Natural killer cell (primary cell): Measurements from ENCODE around the gene CD200. TPM values are rescaled to one million over a fixed set of nuclear protein-coding genes. Genes with fewer than 3 reads are reported as not detected.
"Not testable (repeated sequence)": the region's sequence is repeated elsewhere in the genome, so short reads cannot be mapped to it uniquely, and the experiment has no call there.

ENCODE experiments used
- ATAC-seq, 3 donors: fragments of 150-1000 bp in 2 of 3; fragments of 200-7000 bp in 1 of 3; cut with Tn5 transposase; 1 replicate in 1 of 3; 2 replicates in 2 of 3; pipeline ENCODE4 v1.10.0; 2021; ENCODE audit warnings: mild to moderate bottlenecking in 2 of 3, moderate library complexity in 2 of 3
- DNase-seq, 2 donors: peaks; one replicate each; pipeline versions ENCODE4 v3.0.0 to v3.0.0-alpha.2; 2013 to 2021; ENCODE audit warnings: mixed read lengths in 1 of 2
- H3K27ac ChIP-seq: one replicate; pipeline ENCODE4 v1.5.1; 2013; ENCODE audit warnings: mild to moderate bottlenecking, low read length
- H3K27me3 ChIP-seq: one replicate; pipeline ENCODE4 v1.6.1; 2013; ENCODE audit warnings: low read length; ENCODE audit not compliant: control insufficient read depth, insufficient read depth
- H3K36me3 ChIP-seq: one replicate; pipeline ENCODE4 v1.6.1; 2013; ENCODE audit warnings: low read length; ENCODE audit not compliant: control insufficient read depth, insufficient read depth
- H3K4me1 ChIP-seq: one replicate; pipeline ENCODE4 v1.6.1; 2013; ENCODE audit warnings: low read length; ENCODE audit not compliant: control insufficient read depth, insufficient read depth
- H3K4me3 ChIP-seq: one replicate; pipeline ENCODE4 v1.5.1; 2013; ENCODE audit warnings: low read length
- H3K9me3 ChIP-seq: one replicate; pipeline ENCODE4 v1.6.1; 2013; ENCODE audit warnings: low read length; ENCODE audit not compliant: control insufficient read depth, insufficient read depth
- H3K27ac Mint-ChIP-seq, 2 donors: one replicate each; pipeline ENCODE4 v1.8.0; 2022; ENCODE audit warnings: mild to moderate bottlenecking in 2 of 2, mixed read lengths in 2 of 2, moderate library complexity in 1 of 2
- H3K27me3 Mint-ChIP-seq, 2 donors: one replicate each; pipeline ENCODE4 v1.8.0; 2022; ENCODE audit warnings: low read depth in 2 of 2, mixed read lengths in 2 of 2
- H3K36me3 Mint-ChIP-seq: one replicate; pipeline ENCODE4 v1.8.0; 2022; ENCODE audit warnings: mixed read lengths
- H3K4me1 Mint-ChIP-seq, 2 donors: one replicate each; pipeline ENCODE4 v1.8.0; 2022; ENCODE audit warnings: mixed read lengths in 2 of 2
- H3K4me3 Mint-ChIP-seq: one replicate; pipeline ENCODE4 v1.8.0; 2022; ENCODE audit warnings: mild to moderate bottlenecking, moderate library complexity, mixed read lengths
- H3K9me3 Mint-ChIP-seq, 2 donors: one replicate each; pipeline ENCODE4 v1.8.0; 2022; ENCODE audit warnings: mixed read lengths in 2 of 2
- WGBS: methylation state at CpG from one replicate; pipeline ENCODE4 v1.1.7; 2013; ENCODE audit warnings: missing lambda C conversion rate; ENCODE audit not compliant: insufficient coverage; 5-methylcytosine and 5-hydroxymethylcytosine counted together
- intact Hi-C: fragments of 100-400 bp; cut with micrococcal nuclease; formaldehyde crosslinking; loops from one replicate; pipeline ENCODE4 v1.14.2; 2022
- total RNA-seq, 4 donors: library from RNA; stranded (reverse); fragments of 120-200 nt in 1 of 4; gene quantifications; one replicate each; pipeline versions ENCODE4 v1.2.3 to v1.2.4, GENCODE V29; 2013 to 2022
- TF ChIP-seq, protein P1 (sequence below): fragments of 200-600 bp; IDR thresholded peaks from one replicate; pipeline ENCODE4 v1.8.0; 2022; ENCODE audit warnings: antibody characterized with exemption

The CD200 gene
- total RNA-seq, 3 donors from 2014 or later (not counting 1 experiment from before 2014, with no cell fraction given), result 0.35 TPM; not detected in 2

DNA sequence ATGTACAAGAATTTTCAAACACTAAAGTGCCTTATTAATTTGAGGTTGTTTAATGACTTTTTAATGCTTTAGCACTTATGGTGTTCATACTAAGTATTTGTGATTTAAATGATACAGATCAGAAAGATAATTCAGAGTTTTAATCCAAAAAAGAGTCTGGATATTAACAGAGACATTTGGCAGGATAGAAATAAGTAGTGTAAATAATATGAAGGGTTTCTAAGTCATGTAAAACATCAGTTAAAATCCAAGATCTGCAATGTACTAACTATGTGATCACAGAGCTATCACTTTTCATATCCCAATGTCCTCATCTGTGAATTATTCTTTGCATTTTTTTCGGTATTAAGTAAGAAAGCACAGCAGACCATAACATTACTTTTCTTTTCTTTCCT, 62.9 kb downstream of the CD200 start:
- no peaks in the 10 kb centered on the region for H3K36me3 ChIP-seq
- H3K27me3 ChIP-seq, result no peaks in the 10 kb centered on the region

DNA sequence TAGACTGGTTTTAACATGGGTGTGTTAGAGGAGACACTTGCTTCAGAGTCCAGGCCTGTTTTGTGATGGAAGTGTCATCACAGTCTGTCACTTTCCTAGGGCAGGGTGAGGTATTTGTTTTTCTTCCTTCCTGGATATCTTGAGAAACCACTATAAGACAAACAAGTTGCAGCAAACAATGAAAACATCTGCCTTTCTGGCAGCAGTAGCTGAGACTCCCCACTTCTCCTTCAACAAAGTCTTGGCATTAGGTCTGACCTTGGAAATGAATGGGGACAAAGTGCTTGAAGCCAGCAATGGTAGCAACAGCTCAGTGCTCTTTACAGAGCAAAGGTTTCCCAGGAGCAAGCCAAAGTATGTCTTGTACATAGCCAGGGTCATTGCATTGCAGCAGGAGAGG, 64.6 kb downstream of the CD200 start:
- DNase-seq, result no peak
- H3K27me3 Mint-ChIP-seq, result peaks cover 0 to 6% of the 10 kb centered on the region in 2 donors
- intact Hi-C loops, result no loop called here
- Histone ChIP-seq H3K27ac (no peak overlapping the region), H3K4me3 (no peak overlapping the region), H3K9me3 (no peaks in the 10 kb centered on the region), H3K36me3 (no peaks in the 10 kb centered on the region), H3K27me3 (no peaks in the 10 kb centered on the region), H3K4me1 (no peaks in the 10 kb centered on the region)
- H3K27ac Mint-ChIP-seq, result no peak overlapping the region
- no peak overlapping the region for H3K4me3 Mint-ChIP-seq
- H3K36me3 Mint-ChIP-seq, result no peaks in the 10 kb centered on the region
- ATAC-seq, result no peak
- TF ChIP-seq, protein P1, sequence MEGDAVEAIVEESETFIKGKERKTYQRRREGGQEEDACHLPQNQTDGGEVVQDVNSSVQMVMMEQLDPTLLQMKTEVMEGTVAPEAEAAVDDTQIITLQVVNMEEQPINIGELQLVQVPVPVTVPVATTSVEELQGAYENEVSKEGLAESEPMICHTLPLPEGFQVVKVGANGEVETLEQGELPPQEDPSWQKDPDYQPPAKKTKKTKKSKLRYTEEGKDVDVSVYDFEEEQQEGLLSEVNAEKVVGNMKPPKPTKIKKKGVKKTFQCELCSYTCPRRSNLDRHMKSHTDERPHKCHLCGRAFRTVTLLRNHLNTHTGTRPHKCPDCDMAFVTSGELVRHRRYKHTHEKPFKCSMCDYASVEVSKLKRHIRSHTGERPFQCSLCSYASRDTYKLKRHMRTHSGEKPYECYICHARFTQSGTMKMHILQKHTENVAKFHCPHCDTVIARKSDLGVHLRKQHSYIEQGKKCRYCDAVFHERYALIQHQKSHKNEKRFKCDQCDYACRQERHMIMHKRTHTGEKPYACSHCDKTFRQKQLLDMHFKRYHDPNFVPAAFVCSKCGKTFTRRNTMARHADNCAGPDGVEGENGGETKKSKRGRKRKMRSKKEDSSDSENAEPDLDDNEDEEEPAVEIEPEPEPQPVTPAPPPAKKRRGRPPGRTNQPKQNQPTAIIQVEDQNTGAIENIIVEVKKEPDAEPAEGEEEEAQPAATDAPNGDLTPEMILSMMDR, result no peak
- H3K9me3 Mint-ChIP-seq, result no peaks in the 10 kb centered on the region
- H3K4me1 Mint-ChIP-seq, result no peaks in the 10 kb centered on the region

More for the DNA sequence above, 62.9 kb downstream of the CD200 start:
- ATAC-seq (no peak), DNase-seq (no peak)
- TF ChIP-seq, protein P1, result no peak
- intact Hi-C loops, result no loop called here
- H3K4me1 ChIP-seq, result no peaks in the 10 kb centered on the region
- peaks cover 0 to 6% of the 10 kb centered on the region in 2 donors for H3K27me3 Mint-ChIP-seq
- H3K9me3 ChIP-seq, result no peaks in the 10 kb centered on the region
- peaks cover 0 to 8% of the 10 kb centered on the region in 2 donors for H3K4me1 Mint-ChIP-seq
- H3K36me3 Mint-ChIP-seq, result no peaks in the 10 kb centered on the region
- no peak overlapping the region for H3K4me3 Mint-ChIP-seq
- 0% methylated on average over 1 of the region's 1 CpG for WGBS
- no peak overlapping the region for H3K4me3 ChIP-seq
- H3K27ac ChIP-seq, result no peak overlapping the region
- H3K27ac Mint-ChIP-seq, result no peak overlapping the region
- no peaks in the 10 kb centered on the region for H3K9me3 Mint-ChIP-seq

DNA sequence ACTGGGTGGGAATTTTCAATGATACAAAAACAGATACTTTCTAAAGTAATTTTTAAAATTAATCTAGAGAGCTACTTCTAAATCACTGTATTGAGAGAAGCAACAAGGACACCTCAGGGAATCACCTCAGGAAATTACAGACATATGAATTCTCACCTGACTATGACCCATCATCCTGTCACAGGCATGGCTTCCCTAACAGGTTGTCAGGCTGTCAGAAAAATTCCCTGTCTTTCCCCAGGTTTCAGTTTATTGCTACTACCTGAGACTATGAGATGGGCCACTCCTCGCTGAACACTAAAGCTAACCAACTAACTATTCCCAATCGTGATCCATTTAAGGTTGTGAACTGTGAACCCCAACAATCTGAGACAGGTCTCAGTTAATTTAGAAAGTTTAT, 66.1 kb downstream of the CD200 start:
- TF ChIP-seq, protein P1, result no peak
- Mint-ChIP-seq H3K36me3 (no peaks in the 10 kb centered on the region), H3K9me3 (no peaks in the 10 kb centered on the region), H3K4me3 (no peak overlapping the region), H3K27ac (no peak overlapping the region), H3K27me3 (peaks cover 0 to 5% of the 10 kb centered on the region in 2 donors), H3K4me1 (no peaks in the 10 kb centered on the region)
- no peaks in the 10 kb centered on the region for H3K9me3 ChIP-seq
- 83% methylated on average over 2 of the region's 2 CpGs for WGBS
- H3K36me3 ChIP-seq, result no peaks in the 10 kb centered on the region
- H3K4me3 ChIP-seq, result no peak overlapping the region
- DNase-seq, result no peak
- no peak overlapping the region for H3K27ac ChIP-seq
- intact Hi-C loops, result no loop called here
- no peaks in the 10 kb centered on the region for H3K27me3 ChIP-seq
- no peak for ATAC-seq
- no peaks in the 10 kb centered on the region for H3K4me1 ChIP-seq

DNA sequence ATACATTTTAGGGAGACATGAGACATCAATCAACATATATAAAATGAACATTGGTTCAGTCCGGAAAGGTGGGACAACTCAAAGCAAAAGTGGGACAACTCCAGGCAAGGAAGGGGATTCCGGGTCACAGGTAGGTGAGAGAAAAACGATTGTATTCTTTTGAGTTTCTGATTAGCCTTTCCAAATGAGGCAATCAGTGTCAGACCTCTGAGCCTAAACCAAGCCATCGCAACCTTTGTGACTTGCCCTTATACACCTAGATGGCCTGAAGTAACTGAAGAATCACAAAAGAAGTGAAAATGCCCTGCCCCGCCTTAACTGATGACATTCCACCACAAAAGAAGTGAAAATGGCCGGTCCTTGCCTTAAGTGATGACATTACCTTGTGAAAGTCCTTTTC, 66.6 kb downstream of the CD200 start:
- H3K4me1 Mint-ChIP-seq, H3K27me3 Mint-ChIP-seq, H3K9me3 ChIP-seq, H3K36me3 ChIP-seq, H3K4me1 ChIP-seq, H3K27ac ChIP-seq, H3K4me3 ChIP-seq, H3K27me3 ChIP-seq, H3K36me3 Mint-ChIP-seq, H3K9me3 Mint-ChIP-seq, H3K4me3 Mint-ChIP-seq, H3K27ac Mint-ChIP-seq, intact Hi-C loops, DNase-seq, ATAC-seq: not testable (repeated sequence)
- WGBS, result 96% methylated on average over 4 of the region's 6 CpGs

DNA sequence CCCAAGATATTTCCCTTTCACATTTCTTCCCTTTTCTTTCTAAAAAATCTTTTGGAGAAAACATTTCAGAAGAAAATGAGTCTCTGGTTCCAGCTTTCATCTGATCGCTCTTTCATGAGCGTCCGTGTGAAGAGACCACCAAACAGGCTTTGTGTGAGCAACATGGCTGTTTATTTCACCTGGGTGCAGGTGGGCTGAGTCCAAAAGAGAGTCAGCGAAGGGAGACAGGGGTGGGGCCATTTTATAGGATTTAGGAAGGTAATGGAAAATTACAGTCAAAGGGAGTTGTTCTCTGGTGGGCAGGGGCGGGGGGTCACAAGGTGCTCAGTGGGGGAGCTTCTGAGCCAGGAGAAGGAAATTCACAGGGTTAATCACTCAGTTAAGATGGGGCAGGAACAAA, 67.4 kb downstream of the CD200 start:
- H3K27me3 Mint-ChIP-seq, intact Hi-C loops, H3K9me3 ChIP-seq, H3K9me3 Mint-ChIP-seq, DNase-seq, H3K4me1 Mint-ChIP-seq, H3K27ac Mint-ChIP-seq, H3K27me3 ChIP-seq, H3K4me3 ChIP-seq, ATAC-seq, H3K4me3 Mint-ChIP-seq, H3K36me3 Mint-ChIP-seq, H3K27ac ChIP-seq, H3K36me3 ChIP-seq, H3K4me1 ChIP-seq: not testable (repeated sequence)
- WGBS, result 96% methylated on average over 5 of the region's 5 CpGs
